ENCODE data around the gene ZNF436.
"Not testable (repeated sequence)": the region's sequence is repeated elsewhere in the genome, so short reads cannot be mapped to it uniquely, and the experiment has no call there.

The ZNF436 gene

DNA sequence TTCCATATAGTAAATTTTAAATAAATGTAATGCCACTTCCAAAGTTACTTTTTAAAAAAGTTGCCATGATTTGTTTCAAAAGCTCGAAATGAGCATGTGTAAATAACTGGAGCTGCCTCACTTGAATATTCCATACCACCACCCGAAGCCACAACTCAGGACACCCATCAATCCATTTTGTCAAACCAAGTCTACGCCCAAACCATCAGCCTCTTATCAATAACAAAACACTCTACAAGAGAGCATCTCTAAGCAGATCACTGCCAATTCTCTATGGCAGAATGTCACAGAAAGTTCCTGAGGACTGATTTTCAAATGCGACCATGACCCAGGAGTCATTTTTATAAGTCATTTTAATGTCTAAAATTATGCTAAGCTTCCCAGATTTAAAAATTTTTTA, 30.0 kb downstream of the ZNF436 start:
- FAIRE-seq (no peak), DNase-seq (ENCODE audit: insufficient read length, low spot score) (no peak)
- TF ChIP-seq, protein P1, sequence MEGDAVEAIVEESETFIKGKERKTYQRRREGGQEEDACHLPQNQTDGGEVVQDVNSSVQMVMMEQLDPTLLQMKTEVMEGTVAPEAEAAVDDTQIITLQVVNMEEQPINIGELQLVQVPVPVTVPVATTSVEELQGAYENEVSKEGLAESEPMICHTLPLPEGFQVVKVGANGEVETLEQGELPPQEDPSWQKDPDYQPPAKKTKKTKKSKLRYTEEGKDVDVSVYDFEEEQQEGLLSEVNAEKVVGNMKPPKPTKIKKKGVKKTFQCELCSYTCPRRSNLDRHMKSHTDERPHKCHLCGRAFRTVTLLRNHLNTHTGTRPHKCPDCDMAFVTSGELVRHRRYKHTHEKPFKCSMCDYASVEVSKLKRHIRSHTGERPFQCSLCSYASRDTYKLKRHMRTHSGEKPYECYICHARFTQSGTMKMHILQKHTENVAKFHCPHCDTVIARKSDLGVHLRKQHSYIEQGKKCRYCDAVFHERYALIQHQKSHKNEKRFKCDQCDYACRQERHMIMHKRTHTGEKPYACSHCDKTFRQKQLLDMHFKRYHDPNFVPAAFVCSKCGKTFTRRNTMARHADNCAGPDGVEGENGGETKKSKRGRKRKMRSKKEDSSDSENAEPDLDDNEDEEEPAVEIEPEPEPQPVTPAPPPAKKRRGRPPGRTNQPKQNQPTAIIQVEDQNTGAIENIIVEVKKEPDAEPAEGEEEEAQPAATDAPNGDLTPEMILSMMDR (IDR thresholded peaks at IDR 0.05; ENCODE audit: insufficient read depth, missing control alignments): no peak

DNA sequence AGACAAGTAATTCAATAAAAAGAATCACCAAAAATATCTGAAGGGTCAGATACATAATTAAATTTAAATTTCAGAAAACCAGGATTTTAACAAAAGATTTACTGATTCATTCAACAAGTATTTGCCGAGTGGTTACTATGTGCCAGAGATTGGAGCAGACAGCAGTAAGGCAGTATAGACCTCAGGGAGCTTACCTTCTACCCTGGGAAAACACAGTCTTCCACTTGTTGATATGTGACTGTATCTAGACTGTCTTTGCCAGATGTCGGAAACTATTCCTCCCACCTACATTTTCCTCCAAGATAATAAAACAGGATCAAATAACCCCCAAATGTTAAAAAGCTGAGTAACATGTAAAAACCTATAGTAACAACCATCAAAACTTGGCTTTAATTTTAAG, 31.8 kb downstream of the ZNF436 start:
- DNase-seq (ENCODE audit: insufficient read length, low spot score): no peak
- FAIRE-seq: no peak
- TF ChIP-seq, protein P1 (IDR thresholded peaks at IDR 0.05; ENCODE audit: insufficient read depth, missing control alignments): no peak

DNA sequence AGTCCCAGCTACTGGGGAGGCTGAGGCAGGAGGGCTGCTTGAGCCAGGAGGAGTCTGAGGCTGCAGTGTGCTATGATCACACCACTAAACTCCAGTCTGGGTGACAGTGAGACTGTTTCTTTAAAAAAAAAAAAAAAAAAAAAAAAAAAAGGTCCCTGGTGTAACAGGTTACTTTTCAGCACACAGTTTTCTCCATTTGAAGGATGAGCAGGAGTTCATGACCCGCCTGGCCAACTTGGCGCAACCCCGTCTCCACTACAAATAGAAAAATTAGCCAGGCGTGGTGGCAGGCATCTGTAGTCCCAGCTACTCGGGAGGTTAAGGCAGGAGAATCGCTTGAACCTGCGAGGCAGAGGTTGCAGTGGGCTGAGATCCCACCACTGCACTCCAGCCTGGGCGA, 37.9 kb downstream of the ZNF436 start:
- TF ChIP-seq, protein P1 (IDR thresholded peaks at IDR 0.05; ENCODE audit: insufficient read depth, missing control alignments): no peak
- no peak for DNase-seq (ENCODE audit: insufficient read length, low spot score)
- FAIRE-seq: no peak

DNA sequence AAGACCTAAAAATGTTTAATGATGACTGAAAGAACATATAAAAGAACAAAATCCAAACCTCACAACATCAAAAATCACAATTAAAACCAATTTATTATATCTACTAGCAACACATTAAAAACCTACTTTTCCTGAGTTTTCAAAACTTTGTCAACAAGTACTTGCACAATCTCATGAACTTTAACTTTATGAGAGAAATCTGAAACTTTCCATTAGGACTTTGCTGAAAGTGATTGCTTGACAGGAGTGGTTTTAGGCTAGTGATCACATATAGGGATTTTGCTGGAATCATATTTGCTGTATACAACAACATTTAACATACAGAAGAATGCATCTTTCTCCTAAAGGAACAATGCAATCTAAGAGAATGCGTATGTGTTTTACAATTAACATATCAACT, 38.8 kb downstream of the ZNF436 start:
- FAIRE-seq (no peak), DNase-seq (ENCODE audit: insufficient read length, low spot score) (no peak)
- TF ChIP-seq, protein P1 (IDR thresholded peaks at IDR 0.05; ENCODE audit: insufficient read depth, missing control alignments): no peak

DNA sequence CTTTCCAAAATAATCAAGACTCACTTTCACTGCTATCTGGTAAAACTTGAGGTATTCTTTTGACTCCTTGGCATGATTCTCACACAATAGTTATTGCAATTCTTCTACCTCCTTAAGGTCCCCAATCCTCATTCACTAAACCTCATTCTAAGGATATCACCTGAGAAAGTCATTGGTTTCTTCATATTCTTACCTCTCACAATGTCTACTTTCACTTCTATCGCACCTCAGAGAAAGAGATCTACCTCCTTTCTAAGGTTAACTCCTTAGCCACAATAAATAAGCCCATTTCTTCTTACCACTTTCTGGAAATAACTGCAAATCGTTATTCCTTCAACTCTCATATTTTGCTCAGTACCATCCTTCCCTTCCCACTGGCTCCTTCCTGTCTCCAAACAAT, 44.2 kb downstream of the ZNF436 start:
- FAIRE-seq: no peak
- no peak for DNase-seq (ENCODE audit: insufficient read length, low spot score)
- TF ChIP-seq, protein P1 (IDR thresholded peaks at IDR 0.05; ENCODE audit: insufficient read depth, missing control alignments): no peak

DNA sequence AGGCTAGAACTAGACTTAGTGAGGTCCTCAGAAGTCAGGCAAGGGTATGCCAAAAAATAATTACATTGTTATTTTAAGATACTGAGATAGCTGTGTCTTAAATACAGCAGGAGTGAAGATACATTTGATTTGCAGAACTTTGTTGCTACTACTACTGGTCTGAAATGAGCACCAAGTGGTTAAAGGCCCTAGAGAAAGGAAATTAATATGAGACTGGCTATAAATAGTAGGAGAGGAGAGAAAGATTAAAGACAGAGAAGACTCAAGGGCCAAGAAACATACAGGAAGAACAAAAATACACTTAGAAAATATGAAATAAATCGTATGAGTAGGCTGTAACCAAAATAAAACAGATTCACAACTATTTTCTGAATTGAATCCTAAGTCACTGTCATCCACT, 46.9 kb downstream of the ZNF436 start:
- FAIRE-seq: no peak
- DNase-seq (ENCODE audit: insufficient read length, low spot score): no peak
- TF ChIP-seq, protein P1 (IDR thresholded peaks at IDR 0.05; ENCODE audit: insufficient read depth, missing control alignments): no peak

DNA sequence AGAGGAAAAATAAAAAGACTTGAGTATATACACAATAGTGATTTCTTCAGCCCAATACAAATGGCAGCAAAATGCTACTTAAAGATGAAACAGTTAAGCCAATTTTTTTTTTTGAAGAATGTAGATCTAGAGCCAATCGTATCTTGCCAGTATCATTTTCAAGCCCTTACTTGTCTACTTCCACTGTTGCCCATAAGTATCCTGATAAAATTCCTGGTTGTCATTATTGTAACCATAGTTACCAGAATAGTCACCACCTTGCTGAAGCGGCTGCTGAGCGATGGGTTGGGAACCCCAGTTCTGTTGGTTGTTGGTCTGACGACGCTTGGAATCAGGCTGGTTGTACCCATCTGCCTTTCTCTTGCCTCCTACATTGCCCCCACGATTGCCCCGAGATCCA, 59.4 kb downstream of the ZNF436 start:
- not testable (repeated sequence) for DNase-seq (ENCODE audit: insufficient read length, low spot score); FAIRE-seq

Data from D721Med (cell line).